ENCODE measurements around the gene PYGL. TPM values are rescaled to one million over a fixed set of nuclear protein-coding genes. Genes with fewer than 3 reads are reported as not detected.

The PYGL gene
- total RNA-seq, 1 experiment from 2014 or later, result 41.2 TPM

- CTCF ChIA-PET, result interaction anchor here (0.5 kb wide), 1 partner anchor 81 kb away, joined by 6 read pairs; no protein-coding TSS in a partner anchor
- Mint-ChIP-seq H3K27ac (ENCODE audit: unreplicated experiment) (no peak overlapping the region), H3K36me3 (ENCODE audit: insufficient read depth, unreplicated experiment) (peaks cover 19% of the 10 kb centered on the region), H3K4me1 (ENCODE audit: low read depth, unreplicated experiment) (peaks cover 16% of the 10 kb centered on the region), H3K9me3 (ENCODE audit: low read depth, unreplicated experiment) (no peaks in the 10 kb centered on the region), H3K4me3 (ENCODE audit: low read depth, unreplicated experiment) (no peak overlapping the region), H3K27me3 (ENCODE audit: unreplicated experiment) (no peaks in the 10 kb centered on the region)
- intact Hi-C loops (cut with micrococcal nuclease; ENCODE audit: unreplicated experiment), result no loop called here
- BruUV-seq (replicated peaks), result no TSS peak
- no peak for DNase-seq
- TF ChIP-seq CTCF (IDR thresholded peaks at IDR 0.05; ENCODE audit: unreplicated experiment), result no peak
Measured at GRCh38 chr14:50941151-50941550, 3.1 kb downstream of the PYGL start.

GRCh38 chr14:50937800-50938199 lies 6.5 kb downstream of the PYGL start:
- no peak for DNase-seq
- peaks cover 28% of the 10 kb centered on the region for H3K4me1 Mint-ChIP-seq (ENCODE audit: low read depth, unreplicated experiment)
- no peak overlapping the region for H3K4me3 Mint-ChIP-seq (ENCODE audit: low read depth, unreplicated experiment)
- H3K9me3 Mint-ChIP-seq (ENCODE audit: low read depth, unreplicated experiment), result no peaks in the 10 kb centered on the region
- intact Hi-C loops (cut with micrococcal nuclease; ENCODE audit: unreplicated experiment), result no loop called here
- CTCF ChIA-PET, result interaction anchor here (0.8 kb wide), 1 partner anchor 23 kb away, joined by 3 read pairs; no protein-coding TSS in a partner anchor
- no peak for TF ChIP-seq CTCF (IDR thresholded peaks at IDR 0.05; ENCODE audit: unreplicated experiment)
- no peaks in the 10 kb centered on the region for H3K27me3 Mint-ChIP-seq (ENCODE audit: unreplicated experiment)
- no peak overlapping the region for H3K27ac Mint-ChIP-seq (ENCODE audit: unreplicated experiment)
- no peaks in the 10 kb centered on the region for H3K36me3 Mint-ChIP-seq (ENCODE audit: insufficient read depth, unreplicated experiment)
- BruUV-seq (replicated peaks), result no TSS peak

- DNase-seq, result no peak
Measured at GRCh38 chr14:50937325-50937724, 7.0 kb downstream of the PYGL start.

GRCh38 chr14:50936882-50937281 lies 7.4 kb downstream of the PYGL start:
- TF ChIP-seq CTCF (IDR thresholded peaks at IDR 0.05; ENCODE audit: unreplicated experiment), result no peak
- no peak overlapping the region for H3K27ac Mint-ChIP-seq (ENCODE audit: unreplicated experiment)
- no TSS peak for BruUV-seq (replicated peaks)
- no peaks in the 10 kb centered on the region for H3K9me3 Mint-ChIP-seq (ENCODE audit: low read depth, unreplicated experiment)
- no peaks in the 10 kb centered on the region for H3K36me3 Mint-ChIP-seq (ENCODE audit: insufficient read depth, unreplicated experiment)
- CTCF ChIA-PET, result interaction anchor here (0.8 kb wide), 1 partner anchor 24 kb away, joined by 3 read pairs; no protein-coding TSS in a partner anchor
- no peaks in the 10 kb centered on the region for H3K27me3 Mint-ChIP-seq (ENCODE audit: unreplicated experiment)
- no peak overlapping the region for H3K4me3 Mint-ChIP-seq (ENCODE audit: low read depth, unreplicated experiment)
- H3K4me1 Mint-ChIP-seq (ENCODE audit: low read depth, unreplicated experiment), result peaks cover 37% of the 10 kb centered on the region
- intact Hi-C loops (cut with micrococcal nuclease; ENCODE audit: unreplicated experiment), result no loop called here
- no peak for DNase-seq

More at GRCh38 chr14:50937325-50937724, 7.0 kb downstream of the PYGL start:
- CTCF ChIA-PET, result interaction anchor here (0.8 kb wide), 1 partner anchor 24 kb away, joined by 3 read pairs; no protein-coding TSS in a partner anchor
- intact Hi-C loops (cut with micrococcal nuclease; ENCODE audit: unreplicated experiment), result no loop called here
- H3K4me1 Mint-ChIP-seq (ENCODE audit: low read depth, unreplicated experiment), result peaks cover 32% of the 10 kb centered on the region
- TF ChIP-seq CTCF (IDR thresholded peaks at IDR 0.05; ENCODE audit: unreplicated experiment), result no peak
- no peak overlapping the region for H3K4me3 Mint-ChIP-seq (ENCODE audit: low read depth, unreplicated experiment)
- no TSS peak for BruUV-seq (replicated peaks)
- H3K9me3 Mint-ChIP-seq (ENCODE audit: low read depth, unreplicated experiment), result no peaks in the 10 kb centered on the region
- H3K36me3 Mint-ChIP-seq (ENCODE audit: insufficient read depth, unreplicated experiment), result no peaks in the 10 kb centered on the region
- no peaks in the 10 kb centered on the region for H3K27me3 Mint-ChIP-seq (ENCODE audit: unreplicated experiment)
- no peak overlapping the region for H3K27ac Mint-ChIP-seq (ENCODE audit: unreplicated experiment)

Data from Calu3 (cell line).